ENCODE results near the gene PDZK1. TPM values are rescaled to one million over a fixed set of nuclear protein-coding genes. Genes with fewer than 3 reads are reported as not detected.
"Not testable (repeated sequence)": the region's sequence is repeated elsewhere in the genome, so short reads cannot be mapped to it uniquely, and the experiment has no call there.

PDZK1 gene
- total and polyA plus RNA-seq, 7 donors: 0.15 to 1.6 (median 0.44) TPM; not detected in 3

DNA sequence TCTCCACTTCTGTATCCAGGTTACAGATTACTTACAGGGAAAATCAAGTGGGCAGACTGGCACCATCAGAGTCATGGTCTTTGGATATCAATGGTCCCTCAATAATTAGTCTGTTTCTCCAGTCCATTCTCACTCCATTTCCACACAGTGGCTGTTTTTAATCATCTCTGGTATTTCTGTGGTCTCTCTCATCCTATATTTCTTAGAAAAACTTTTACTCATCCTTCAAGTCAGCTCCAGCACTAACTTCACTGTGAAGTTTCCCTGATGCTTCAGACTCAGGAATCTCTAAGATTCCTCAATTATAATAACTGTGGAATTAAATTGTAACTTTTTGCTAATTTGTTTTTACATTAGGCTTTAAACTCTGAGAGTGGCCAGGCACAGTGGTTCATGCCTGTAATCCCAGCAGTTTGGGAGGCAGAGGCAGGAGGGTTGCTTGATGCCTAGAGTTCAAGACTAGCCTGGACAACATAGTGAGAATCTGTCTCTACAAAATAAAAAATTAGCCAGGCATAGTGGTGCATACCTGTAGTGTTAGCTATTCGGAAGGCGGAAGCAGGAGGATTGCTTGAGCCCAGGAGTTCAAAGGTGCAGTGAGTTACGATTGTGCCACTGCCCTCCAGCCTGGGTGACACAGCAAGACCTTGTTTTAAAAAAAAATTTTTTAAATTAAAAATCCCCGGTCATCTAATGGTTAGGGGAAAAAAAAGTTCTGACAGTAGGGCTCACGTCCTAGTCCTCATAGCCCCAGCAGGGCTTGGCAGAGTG lies 22.7 kb upstream of the PDZK1 start:
- Histone ChIP-seq H3K4me3 (no peak overlapping the region), H3K27ac (no peak overlapping the region), H3K27me3 (ENCODE audit: insufficient read depth in 3 of 3, low read length in 2 of 3) (peaks cover 0 to 3% (median 0%) of the 10 kb centered on the region in 3 donors), H3K9me3 (no peaks in the 10 kb centered on the region), H3K4me1 (no peaks in the 10 kb centered on the region), H3K36me3 (ENCODE audit: insufficient read depth in 1 of 2, low read depth in 1 of 2) (no peaks in the 10 kb centered on the region)
- DNase-seq: no peak
- TF ChIP-seq, protein P1, sequence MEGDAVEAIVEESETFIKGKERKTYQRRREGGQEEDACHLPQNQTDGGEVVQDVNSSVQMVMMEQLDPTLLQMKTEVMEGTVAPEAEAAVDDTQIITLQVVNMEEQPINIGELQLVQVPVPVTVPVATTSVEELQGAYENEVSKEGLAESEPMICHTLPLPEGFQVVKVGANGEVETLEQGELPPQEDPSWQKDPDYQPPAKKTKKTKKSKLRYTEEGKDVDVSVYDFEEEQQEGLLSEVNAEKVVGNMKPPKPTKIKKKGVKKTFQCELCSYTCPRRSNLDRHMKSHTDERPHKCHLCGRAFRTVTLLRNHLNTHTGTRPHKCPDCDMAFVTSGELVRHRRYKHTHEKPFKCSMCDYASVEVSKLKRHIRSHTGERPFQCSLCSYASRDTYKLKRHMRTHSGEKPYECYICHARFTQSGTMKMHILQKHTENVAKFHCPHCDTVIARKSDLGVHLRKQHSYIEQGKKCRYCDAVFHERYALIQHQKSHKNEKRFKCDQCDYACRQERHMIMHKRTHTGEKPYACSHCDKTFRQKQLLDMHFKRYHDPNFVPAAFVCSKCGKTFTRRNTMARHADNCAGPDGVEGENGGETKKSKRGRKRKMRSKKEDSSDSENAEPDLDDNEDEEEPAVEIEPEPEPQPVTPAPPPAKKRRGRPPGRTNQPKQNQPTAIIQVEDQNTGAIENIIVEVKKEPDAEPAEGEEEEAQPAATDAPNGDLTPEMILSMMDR (IDR thresholded peaks at IDR 0.05): no peak
- no peak for ATAC-seq
- 88 to 90% (median 89%) methylated on average over 5 of the region's 5 CpGs for WGBS, 3 donors
- intact Hi-C loops (cut with DNase I): no loop called here

DNA sequence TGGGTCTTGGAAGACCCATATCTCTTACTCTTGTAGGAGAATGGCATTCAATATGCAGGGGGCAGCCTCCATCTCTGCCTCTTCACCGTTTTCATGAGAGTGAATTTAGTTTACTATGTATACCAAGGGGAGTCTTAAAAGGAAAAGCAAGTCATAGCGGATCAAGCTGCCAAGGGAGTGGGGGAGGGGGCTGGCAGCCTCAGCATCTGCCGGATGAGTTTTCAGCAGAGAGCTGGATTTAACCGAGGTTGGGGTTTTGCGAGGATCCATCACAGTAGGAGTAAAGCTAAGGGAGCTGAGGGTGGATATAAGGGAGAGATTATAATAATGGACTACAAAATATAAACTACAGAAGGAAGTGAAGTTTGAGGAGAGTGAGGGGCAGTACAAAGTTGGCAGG lies 22.0 kb upstream of the PDZK1 start:
- no peak for DNase-seq
- Histone ChIP-seq H3K27ac (no peak overlapping the region), H3K4me1 (no peaks in the 10 kb centered on the region), H3K36me3 (ENCODE audit: insufficient read depth in 1 of 2, low read depth in 1 of 2) (no peaks in the 10 kb centered on the region), H3K4me3 (no peak overlapping the region), H3K27me3 (ENCODE audit: insufficient read depth in 3 of 3, low read length in 2 of 3) (peaks cover 0 to 3% (median 0%) of the 10 kb centered on the region in 3 donors), H3K9me3 (no peaks in the 10 kb centered on the region)
- 37 to 43% (median 40%) methylated on average over 5 of the region's 5 CpGs for WGBS, 3 donors
- ATAC-seq: no peak
- intact Hi-C loops (cut with DNase I): no loop called here
- TF ChIP-seq, protein P1 (IDR thresholded peaks at IDR 0.05): no peak

DNA sequence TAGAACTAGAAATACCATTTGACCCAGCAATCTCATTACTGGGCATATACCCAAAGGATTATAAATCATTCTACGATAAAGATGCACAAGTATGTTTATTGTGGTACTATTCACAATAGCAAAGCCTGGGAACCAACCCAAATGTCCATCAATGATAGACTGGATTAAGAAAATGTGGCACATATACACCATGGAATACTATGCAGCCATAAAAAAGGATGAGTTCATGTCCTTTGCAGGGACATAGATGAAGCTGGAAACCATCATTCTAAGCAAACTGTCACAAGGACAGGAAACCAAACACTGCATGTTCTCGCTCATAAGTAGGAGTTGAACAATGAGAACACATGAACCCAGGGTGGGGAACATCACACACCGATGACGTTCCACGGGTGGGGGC lies 19.0 kb upstream of the PDZK1 start:
- H3K27me3 ChIP-seq (ENCODE audit: insufficient read depth in 3 of 3, low read length in 2 of 3); H3K36me3 ChIP-seq (ENCODE audit: insufficient read depth in 1 of 2, low read depth in 1 of 2); H3K9me3 ChIP-seq; intact Hi-C loops (cut with DNase I); H3K4me3 ChIP-seq; H3K4me1 ChIP-seq; H3K27ac ChIP-seq; DNase-seq; ATAC-seq: not testable (repeated sequence)
- WGBS, 3 donors: 96 to 97% (median 96%) methylated on average over 5 of the region's 5 CpGs

- DNase-seq (peak; percentile 77 to 81), ATAC-seq (peak; percentile 88 to 97 (median 93))
- Histone ChIP-seq H3K27ac (no peak overlapping the region), H3K4me1 (peaks cover 6% of the 10 kb centered on the region), H3K9me3 (no peaks in the 10 kb centered on the region), H3K36me3 (ENCODE audit: insufficient read depth in 1 of 2, low read depth in 1 of 2) (no peaks in the 10 kb centered on the region), H3K27me3 (ENCODE audit: insufficient read depth in 3 of 3, low read length in 2 of 3) (no peaks in the 10 kb centered on the region), H3K4me3 (peak overlapping the region; percentile 51)
- intact Hi-C loops (cut with DNase I): no loop called here
- WGBS, 3 donors: 7 to 9% (median 7%) methylated on average over 47 of the region's 47 CpGs
- TF ChIP-seq, protein P1 (IDR thresholded peaks at IDR 0.05): peak; percentile 96
Observed at GRCh38 chr1:145720878-145721671, 13.9 kb upstream of the PDZK1 start.

GRCh38 chr1:145720556-145720877 lies 13.3 kb upstream of the PDZK1 start:
- ATAC-seq (peak in 3 of 4 donors; percentile 6 to 22 (median 12)), DNase-seq (no peak)
- Histone ChIP-seq H3K4me1 (peaks cover 6% of the 10 kb centered on the region), H3K36me3 (ENCODE audit: insufficient read depth in 1 of 2, low read depth in 1 of 2) (no peaks in the 10 kb centered on the region), H3K27me3 (ENCODE audit: insufficient read depth in 3 of 3, low read length in 2 of 3) (no peaks in the 10 kb centered on the region), H3K4me3 (peak overlapping the region; percentile 51), H3K9me3 (no peaks in the 10 kb centered on the region), H3K27ac (no peak overlapping the region)
- TF ChIP-seq, protein P1 (IDR thresholded peaks at IDR 0.05): no peak
- intact Hi-C loops (cut with DNase I): no loop called here
- WGBS, 3 donors: 28 to 34% (median 28%) methylated on average over 5 of the region's 5 CpGs

Measured in psoas muscle (tissue), 8 donors.